ENCODE measurements around the gene SLC23A1. TPM values are rescaled to one million over a fixed set of nuclear protein-coding genes. Genes with fewer than 3 reads are reported as not detected.

SLC23A1 gene
- total and polyA plus RNA-seq, 2 of the 13 experiments (the other 11 are each of a cell fraction or from before 2014, with no cell fraction given), result 6.0 to 6.6 TPM

GRCh38 chr5:139394654-139395566 is 11.8 kb upstream of the SLC23A1 start, which contains the start of gene PROB1 (continued):
- no peak for TF ChIP-seq ZNF101 (CRISPR knock-in tag; IDR thresholded peaks at IDR 0.05; ENCODE audit: borderline replicate concordance, low read depth)
- no peak for TF ChIP-seq ZNF335 (CRISPR knock-in tag; IDR thresholded peaks at IDR 0.05)
- no peak for TF ChIP-seq ZBTB40 (IDR thresholded peaks at IDR 0.05)
- no peak for TF ChIP-seq ZBTB40 (CRISPR knock-in tag; IDR thresholded peaks at IDR 0.05)
- no peak for TF ChIP-seq HNRNPL (IDR thresholded peaks at IDR 0.05; ENCODE audit: low read depth, low read length)

Data from HepG2 (cell line).